Gastrocnemius medialis (tissue), 4 donors: ENCODE results near the gene RNASET2. TPM values are rescaled to one million over a fixed set of nuclear protein-coding genes. Genes with fewer than 3 reads are reported as not detected.

ENCODE experiments used
- ATAC-seq, 2 donors: fragments of 150-250 bp; one replicate each; pipeline ENCODE4 v1.9.1; 2016
- DNase-seq, 2 donors: peaks; one replicate each; pipeline ENCODE4 v3.0.0-alpha.2; 2019
- H3K27ac ChIP-seq, 4 donors: fragments of 200-600 bp; sonication (generic); 1 replicate in 1 of 4; 2 replicates in 3 of 4; pipeline ENCODE4 v1.5.1; 2016 to 2018; ENCODE audit warnings: mild to moderate bottlenecking in 2 of 4, moderate library complexity in 1 of 4
- H3K27me3 ChIP-seq, 3 donors: fragments of 200-600 bp; sonication (generic) in 2 of 3; 1 replicate in 1 of 3; 2 replicates in 2 of 3; pipeline versions ENCODE4 v1.5.1 to v1.6.0; 2016 to 2019; ENCODE audit warnings: mild to moderate bottlenecking in 1 of 3, moderate library complexity in 1 of 3
- H3K36me3 ChIP-seq, 2 donors: fragments of 200-600 bp; sonication (generic) in 1 of 2; one replicate each; pipeline ENCODE4 v1.5.1; 2017 to 2018
- H3K4me1 ChIP-seq, 2 donors: fragments of 200-600 bp; sonication (generic) in 1 of 2; one replicate each; pipeline ENCODE4 v1.5.1; 2016 to 2017; ENCODE audit warnings: mild to moderate bottlenecking in 2 of 2
- H3K4me3 ChIP-seq, 4 donors: fragments of 200-600 bp; sonication (generic) in 3 of 4; 1 replicate in 1 of 4; 2 replicates in 3 of 4; pipeline ENCODE4 v1.5.1; 2016 to 2019; ENCODE audit warnings: mild to moderate bottlenecking in 2 of 4
- H3K9me3 ChIP-seq, 3 donors: fragments of 200-600 bp; sonication (generic) in 2 of 3; 1 replicate in 1 of 3; 2 replicates in 2 of 3; pipeline ENCODE4 v1.5.1; 2016 to 2019
- CTCF ChIP-seq, 5 experiments: fragments of 450-650 bp in 3 of 5; fragments of 200-600 bp in 2 of 5; sonication (generic) in 2 of 5; IDR thresholded peaks in 4 of 5; conservative IDR thresholded peaks in 1 of 5; 1 replicate in 4 of 5; 2 replicates in 1 of 5; pipeline ENCODE4 v1.5.1; 2016 to 2019; ENCODE audit warnings: antibody characterized with exemption in 5 of 5, mild to moderate bottlenecking in 3 of 5, moderate library complexity in 3 of 5
- POLR2A ChIP-seq, 2 donors: fragments of 450-650 bp; IDR thresholded peaks; one replicate each; pipeline ENCODE4 v1.6.1; 2017; ENCODE audit warnings: antibody characterized with exemption in 2 of 2, mild to moderate bottlenecking in 2 of 2, moderate library complexity in 2 of 2
- in situ Hi-C, 4 donors: fragments of 200-750 bp; cut with MboI; loops; one replicate each; pipeline versions ENCODE4 v1.15.0 to v1.8.0; 2017; ENCODE audit warnings: low sequenced_read_pairs in 4 of 4
- intact Hi-C: fragments of 100-400 bp; cut with DNase I; formaldehyde crosslinking; loops from one replicate; pipeline ENCODE4 v1.15.1; 2023; ENCODE audit warnings: low total_unique reads
- total RNA-seq, 4 donors: library from RNA; depleted of rRNA; stranded (reverse); fragments of >200 nt; gene quantifications; one replicate each; pipeline versions ENCODE4 v1.1.0 to v1.2.3, GENCODE V29; 2016

The RNASET2 gene
- total RNA-seq, 4 donors from 2014 or later: 4.9 to 9.6 (median 6.5) TPM

GRCh38 chr6:166902211-166902755, 54.1 kb downstream of the RNASET2 start:
- DNase-seq: no peak
- no peak overlapping the region for H3K4me3 ChIP-seq
- H3K27me3 ChIP-seq: peaks cover 0 to 15% (median 8%) of the 10 kb centered on the region in 3 donors
- in situ Hi-C loops (no loop called here), intact Hi-C loops (no loop called here)
- no peaks in the 10 kb centered on the region for H3K4me1 ChIP-seq
- ATAC-seq: no peak
- H3K9me3 ChIP-seq: no peaks in the 10 kb centered on the region
- no peak overlapping the region for H3K27ac ChIP-seq
- no peaks in the 10 kb centered on the region for H3K36me3 ChIP-seq
- TF ChIP-seq CTCF (IDR thresholded peaks at IDR 0.05 in 4 of 5, conservative IDR thresholded peaks at IDR 0.05 in 1 of 5) (no peak), POLR2A (IDR thresholded peaks at IDR 0.05) (no peak)

GRCh38 chr6:166901626-166902025, 54.7 kb downstream of the RNASET2 start:
- Histone ChIP-seq H3K27me3 (peaks cover 0 to 15% (median 8%) of the 10 kb centered on the region in 3 donors), H3K4me3 (no peak overlapping the region), H3K9me3 (no peaks in the 10 kb centered on the region), H3K4me1 (no peaks in the 10 kb centered on the region), H3K27ac (no peak overlapping the region), H3K36me3 (no peaks in the 10 kb centered on the region)
- DNase-seq (no peak), ATAC-seq (no peak)
- in situ Hi-C loops (no loop called here), intact Hi-C loops (no loop called here)
- TF ChIP-seq POLR2A (IDR thresholded peaks at IDR 0.05): no peak
- no peak for TF ChIP-seq CTCF (IDR thresholded peaks at IDR 0.05 in 4 of 5, conservative IDR thresholded peaks at IDR 0.05 in 1 of 5)

- no peaks in the 10 kb centered on the region for H3K4me1 ChIP-seq
- no peak for DNase-seq
- no peaks in the 10 kb centered on the region for H3K9me3 ChIP-seq
- no peaks in the 10 kb centered on the region for H3K36me3 ChIP-seq
- no peak overlapping the region for H3K27ac ChIP-seq
- peaks cover 0 to 15% (median 8%) of the 10 kb centered on the region in 3 donors for H3K27me3 ChIP-seq
- H3K4me3 ChIP-seq: no peak overlapping the region
- intact Hi-C loops (no loop called here), in situ Hi-C loops (no loop called here)
- ATAC-seq: no peak
- TF ChIP-seq POLR2A (IDR thresholded peaks at IDR 0.05) (no peak), CTCF (IDR thresholded peaks at IDR 0.05 in 4 of 5, conservative IDR thresholded peaks at IDR 0.05 in 1 of 5) (no peak)
These were observed 55.3 kb downstream of the RNASET2 start for GRCh38 chr6:166900956-166901607.

DNA sequence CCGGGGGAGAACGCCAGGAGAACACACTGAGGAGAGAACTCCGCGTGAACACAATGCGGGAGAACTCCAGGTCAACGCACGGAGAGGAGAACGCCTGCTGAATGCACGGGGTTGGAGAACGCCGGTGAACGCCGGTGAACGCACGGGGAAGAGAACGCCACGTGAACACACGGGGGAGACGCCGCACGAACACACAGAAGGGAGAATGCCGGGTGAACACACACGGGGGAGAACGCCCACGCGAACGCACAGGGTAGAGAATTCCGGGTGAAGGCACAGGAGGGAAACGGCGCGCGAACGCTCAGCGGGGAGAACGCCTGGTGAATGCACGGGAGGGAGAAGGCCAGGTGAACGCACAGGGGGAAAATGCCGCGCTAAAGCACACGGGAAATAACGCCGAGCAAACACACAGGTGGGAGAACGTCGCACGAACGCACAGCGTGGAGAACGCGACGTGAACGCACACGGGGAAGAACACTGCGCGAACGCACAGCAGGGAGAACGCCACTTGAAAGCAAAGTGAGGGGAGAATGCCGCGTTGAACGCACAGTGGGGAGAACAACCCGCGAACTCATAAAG, 56.1 kb downstream of the RNASET2 start:
- peaks cover 0 to 15% (median 4%) of the 10 kb centered on the region in 3 donors for H3K27me3 ChIP-seq
- no peak for DNase-seq
- intact Hi-C loops (no loop called here), in situ Hi-C loops (no loop called here)
- no peaks in the 10 kb centered on the region for H3K36me3 ChIP-seq
- H3K9me3 ChIP-seq: no peaks in the 10 kb centered on the region
- no peak overlapping the region for H3K27ac ChIP-seq
- no peaks in the 10 kb centered on the region for H3K4me1 ChIP-seq
- no peak overlapping the region for H3K4me3 ChIP-seq
- ATAC-seq: no peak
- TF ChIP-seq CTCF (IDR thresholded peaks at IDR 0.05 in 4 of 5, conservative IDR thresholded peaks at IDR 0.05 in 1 of 5) (no peak), POLR2A (IDR thresholded peaks at IDR 0.05) (no peak)
